Left ventricle myocardium inferior (tissue), 1 donor: Measurements from ENCODE around the gene TARM1. TPM values are rescaled to one million over a fixed set of nuclear protein-coding genes. Genes with fewer than 3 reads are reported as not detected.

Source experiments
- DNase-seq: peaks from one replicate; pipeline ENCODE4 v3.0.0-alpha.2; 2020
- H3K27ac ChIP-seq: fragments of 200-600 bp; replicated peaks from 2 replicates; pipeline ENCODE4 v1.8.0; 2021
- H3K27me3 ChIP-seq: fragments of 200-600 bp; 2 replicates; pipeline ENCODE4 v1.8.0; 2021; ENCODE audit warnings: low read depth
- H3K36me3 ChIP-seq: fragments of 200-600 bp; 2 replicates; pipeline ENCODE4 v1.8.0; 2021
- H3K4me1 ChIP-seq: fragments of 200-600 bp; 2 replicates; pipeline ENCODE4 v1.8.0; 2021
- H3K4me3 ChIP-seq: fragments of 200-600 bp; 2 replicates; pipeline ENCODE4 v1.8.0; 2021; ENCODE audit warnings: mild to moderate bottlenecking, moderate library complexity
- H3K9me3 ChIP-seq: fragments of 200-600 bp; replicated peaks from 2 replicates; pipeline ENCODE4 v1.8.0; 2021
- CTCF ChIP-seq: fragments of 200-600 bp; IDR thresholded peaks from 2 replicates; pipeline ENCODE4 v1.8.0; 2021; ENCODE audit warnings: antibody characterized with exemption, mild to moderate bottlenecking, borderline replicate concordance
- intact Hi-C: fragments of 100-400 bp; cut with micrococcal nuclease; formaldehyde crosslinking; loops from one replicate; pipeline ENCODE4 v1.11.0; 2022
- total RNA-seq: library from RNA; stranded (reverse); fragmentation: NEBNext Ultra II Directional; extraction: Animal tissue kit (Norgen Biotek cat#: 25700); gene quantifications from one replicate; pipeline ENCODE4 v1.2.1, GENCODE V29; 2021
- donor health status: DM: no; HTN: yes; CAD: no; lungs with severe emphysema.

TARM1 gene
- total RNA-seq, 1 donor from 2014 or later: not detected

GRCh38 chr19:54021932-54022331 lies 59.2 kb downstream of the TARM1 start:
- DNase-seq: no peak
- H3K36me3 ChIP-seq: no peaks in the 10 kb centered on the region
- no peak overlapping the region for H3K4me3 ChIP-seq
- H3K27me3 ChIP-seq: peaks cover 84% of the 10 kb centered on the region
- intact Hi-C loops: loop anchor here (10.0 kb wide), 1 partner anchor 117 kb away; the partner anchor contains the start of gene CACNG7
- peaks cover 6% of the 10 kb centered on the region for H3K4me1 ChIP-seq
- no peak for TF ChIP-seq CTCF
- peaks cover 4% of the 10 kb centered on the region for H3K9me3 ChIP-seq
- no peak overlapping the region for H3K27ac ChIP-seq

GRCh38 chr19:54021363-54021762 lies 59.8 kb downstream of the TARM1 start:
- H3K27ac ChIP-seq: no peak overlapping the region
- H3K36me3 ChIP-seq: no peaks in the 10 kb centered on the region
- no peak overlapping the region for H3K4me3 ChIP-seq
- DNase-seq: no peak
- peaks cover 4% of the 10 kb centered on the region for H3K9me3 ChIP-seq
- no peak for TF ChIP-seq CTCF
- H3K4me1 ChIP-seq: peaks cover 6% of the 10 kb centered on the region
- intact Hi-C loops: loop anchor here (10.0 kb wide), 1 partner anchor 117 kb away; the partner anchor contains the start of gene CACNG7
- peaks cover 84% of the 10 kb centered on the region for H3K27me3 ChIP-seq

Other genes starting within 250 kb of the TARM1 start
- 96.0 TPM for gene MYADM, start 213.5 kb downstream of the TARM1 start, total RNA-seq
- gene PRKCG, start 199.2 kb downstream of the TARM1 start, total RNA-seq: not detected
- gene CACNG7, start 172.1 kb downstream of the TARM1 start, total RNA-seq: not detected
- 0.16 TPM for gene CACNG8, start 118.4 kb downstream of the TARM1 start, total RNA-seq
- not detected for gene CACNG6, start 89.7 kb downstream of the TARM1 start, total RNA-seq
- gene VSTM1, start 17.5 kb downstream of the TARM1 start, total RNA-seq: not detected
- 0.33 TPM for gene OSCAR, start 19.4 kb upstream of the TARM1 start, total RNA-seq
- 503 TPM for gene NDUFA3, start 21.5 kb upstream of the TARM1 start, total RNA-seq
- 14.5 TPM for gene TFPT, start 34.3 kb upstream of the TARM1 start, total RNA-seq
- 39.5 TPM for gene PRPF31, start 34.4 kb upstream of the TARM1 start, total RNA-seq
- gene CNOT3, start 56.4 kb upstream of the TARM1 start, total RNA-seq: 19.5 TPM
- 7.3 TPM for gene LENG1, start 78.4 kb upstream of the TARM1 start, total RNA-seq
- gene TMC4, start 91.8 kb upstream of the TARM1 start, total RNA-seq: 2.2 TPM
- 12.2 TPM for gene MBOAT7, start 108.2 kb upstream of the TARM1 start, total RNA-seq
- 16.2 TPM for gene TSEN34, start 109.9 kb upstream of the TARM1 start, total RNA-seq
- gene RPS9, start 119.5 kb upstream of the TARM1 start, total RNA-seq: 648 TPM
- gene LILRB3, start 141.6 kb upstream of the TARM1 start, total RNA-seq: 4.7 TPM
- gene LILRA6, start 161.4 kb upstream of the TARM1 start, total RNA-seq: 1.2 TPM
- gene LILRB5, start 175.9 kb upstream of the TARM1 start, total RNA-seq: 5.7 TPM
- 1.7 TPM for gene LILRB2, start 199.7 kb upstream of the TARM1 start, total RNA-seq
- 0.66 TPM for gene LILRA5, start 231.8 kb upstream of the TARM1 start, total RNA-seq